IPS DF 6.9 (cell line): ENCODE measurements around the gene DCPS.
"Not testable (repeated sequence)": the region's sequence is repeated elsewhere in the genome, so short reads cannot be mapped to it uniquely, and the experiment has no call there.

Experiments
- DNase-seq: peaks from one replicate; pipeline ENCODE4 v3.0.0-alpha.2; 2013; ENCODE audit warnings: low read depth, low spot score
- H3K27ac ChIP-seq: one replicate; pipeline ENCODE4 v1.5.1; 2013; ENCODE audit warnings: low read length, control low read depth
- H3K27me3 ChIP-seq: 2 replicates; pipeline ENCODE4 v1.6.1; 2013; ENCODE audit warnings: mild to moderate bottlenecking, low read length; ENCODE audit not compliant: control insufficient read depth, insufficient read depth
- H3K36me3 ChIP-seq: 2 replicates; pipeline ENCODE4 v1.6.1; 2013; ENCODE audit warnings: low read length; ENCODE audit not compliant: control insufficient read depth, insufficient read depth
- H3K4me1 ChIP-seq: 2 replicates; pipeline ENCODE4 v1.6.1; 2013; ENCODE audit warnings: low read length; ENCODE audit not compliant: control insufficient read depth, insufficient read depth
- H3K4me3 ChIP-seq: 2 replicates; pipeline ENCODE4 v1.5.1; 2013; ENCODE audit warnings: mild to moderate bottlenecking, low read length
- H3K9me3 ChIP-seq: 2 replicates; pipeline ENCODE4 v1.6.1; 2013; ENCODE audit warnings: low read length, inconsistent platforms; ENCODE audit not compliant: control insufficient read depth, insufficient read depth
- WGBS: extraction: QIAGEN DNeasy Blood & Tissue Kit; methylation state at CpG from one replicate; pipeline ENCODE4 v1.1.7; 2013; ENCODE audit warnings: mixed read lengths, missing lambda C conversion rate; ENCODE audit not compliant: insufficient read length, insufficient coverage; 5-methylcytosine and 5-hydroxymethylcytosine counted together

DCPS gene

DNA sequence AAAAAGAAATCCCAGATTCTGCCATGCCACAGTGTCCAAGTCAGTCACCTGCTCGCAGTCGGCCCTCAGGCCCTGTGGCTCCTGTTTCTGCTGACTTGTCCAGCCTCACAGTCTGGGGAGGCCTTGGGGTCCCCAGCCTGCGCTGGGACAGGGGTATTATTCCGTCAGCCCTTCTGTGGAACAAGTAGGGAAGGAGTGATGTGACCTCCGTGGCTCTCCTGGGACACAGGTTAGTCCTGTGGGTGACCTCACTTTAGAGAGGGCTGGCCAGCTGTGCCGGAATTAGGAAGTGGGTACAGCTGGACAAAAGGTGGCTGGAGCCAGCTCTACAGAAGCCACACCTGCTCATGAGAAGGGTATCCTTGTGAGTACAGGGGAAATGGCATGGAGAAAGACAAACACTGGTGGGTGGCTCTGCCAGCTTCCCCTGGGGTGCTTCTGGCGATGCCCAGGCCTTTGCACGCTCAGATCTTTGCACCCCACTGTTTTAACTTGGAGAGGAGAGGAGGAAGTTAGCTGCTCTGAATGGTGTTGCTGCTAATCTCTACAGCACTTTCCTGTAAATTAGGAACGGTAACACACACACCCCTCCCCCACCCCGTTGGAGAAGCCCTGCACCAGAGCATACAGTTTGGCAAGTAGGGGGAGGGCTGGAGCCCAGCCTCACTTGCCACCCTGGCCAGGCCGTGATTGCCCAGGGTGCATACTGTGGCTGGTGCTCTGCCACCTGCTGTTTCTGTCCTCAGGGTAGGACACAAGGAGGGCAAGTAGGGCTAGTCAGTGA, 64.7 kb downstream of the DCPS start:
- not testable (repeated sequence) for H3K9me3 ChIP-seq, H3K27me3 ChIP-seq, H3K27ac ChIP-seq, H3K36me3 ChIP-seq, H3K4me3 ChIP-seq, DNase-seq
- peaks cover 10% of the 10 kb centered on the region for H3K4me1 ChIP-seq
- WGBS = no CpG with 5 or more reads among the region's 11 CpGs

DNA sequence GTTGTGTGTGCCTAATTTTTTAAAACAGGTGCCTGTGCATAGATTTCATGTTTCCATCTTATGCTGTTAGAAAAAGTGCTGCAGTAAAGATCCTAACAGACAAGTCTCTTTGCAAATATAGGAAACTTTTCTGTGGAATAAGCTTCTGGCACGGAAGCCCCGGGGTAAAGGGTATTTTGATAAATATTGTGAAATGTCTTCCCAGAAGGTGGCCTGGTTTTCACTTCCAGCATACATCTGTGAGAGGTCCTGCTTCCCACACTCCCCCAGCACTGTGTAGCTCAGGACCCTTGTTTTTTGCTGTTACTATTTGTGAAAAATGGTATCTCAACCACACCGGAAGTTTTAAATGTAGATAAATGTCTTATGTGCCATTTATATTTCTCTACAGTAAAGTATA, 66.2 kb downstream of the DCPS start:
- Histone ChIP-seq H3K4me1 (peaks cover 8% of the 10 kb centered on the region), H3K27me3 (no peaks in the 10 kb centered on the region), H3K36me3 (no peaks in the 10 kb centered on the region), H3K4me3 (no peak overlapping the region), H3K27ac (no peak overlapping the region), H3K9me3 (no peaks in the 10 kb centered on the region)
- WGBS = no CpG with 5 or more reads among the region's 3 CpGs
- DNase-seq = no peak

DNA sequence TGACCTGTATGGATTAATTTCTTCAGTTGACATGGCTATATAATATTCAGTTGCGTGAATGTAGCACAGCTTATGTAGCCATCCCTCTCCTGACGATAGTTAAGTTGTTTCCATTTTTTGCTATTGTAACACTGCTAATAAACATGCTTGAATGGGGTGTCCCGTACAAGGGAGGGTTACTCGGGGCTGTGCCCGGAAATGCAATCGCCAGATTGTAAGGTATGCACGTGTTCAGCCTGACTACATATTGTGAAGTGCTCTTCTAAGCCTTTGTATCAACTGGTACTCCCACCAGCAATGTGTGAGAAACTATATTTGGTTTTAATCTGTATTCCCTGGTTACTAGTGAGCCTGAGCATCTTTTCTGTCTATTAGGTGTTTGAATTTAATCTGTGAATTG, 67.7 kb downstream of the DCPS start:
- Histone ChIP-seq H3K4me1 (peaks cover 6% of the 10 kb centered on the region), H3K4me3 (no peak overlapping the region)
- no CpG with 5 or more reads among the region's 7 CpGs for WGBS

DNA sequence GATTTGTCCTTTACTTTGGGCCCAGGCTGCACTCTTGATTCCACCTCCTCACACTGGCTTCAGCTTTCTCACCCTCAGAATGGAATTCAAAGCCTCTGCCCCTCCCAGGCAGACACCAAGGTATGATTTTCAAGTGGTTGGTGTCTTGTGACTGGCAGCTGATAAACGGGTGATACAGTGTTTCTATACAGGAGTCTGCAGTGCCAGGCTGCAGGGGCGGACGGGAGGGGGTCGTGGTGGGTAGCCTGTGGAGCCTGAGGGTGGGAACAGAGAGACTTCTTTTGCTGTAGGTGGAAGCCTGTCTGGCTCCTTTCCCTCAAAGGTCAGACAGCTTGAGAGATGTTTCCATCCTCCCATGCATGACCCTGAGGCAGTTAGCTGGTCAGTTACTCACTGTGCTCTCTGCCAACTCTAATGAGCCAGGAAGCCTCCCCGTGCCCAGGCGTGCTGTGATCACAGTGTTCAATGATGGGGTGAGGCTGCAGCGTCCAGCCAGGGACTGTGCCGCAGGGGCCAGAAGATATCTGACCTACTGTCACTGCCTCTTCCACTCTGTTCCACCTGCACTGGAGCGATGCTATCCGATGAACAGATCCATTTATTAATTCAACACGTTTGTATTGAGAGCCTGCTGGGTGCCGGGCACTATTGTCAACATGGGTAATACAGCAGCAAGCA, 69.7 kb downstream of the DCPS start:
- no CpG with 5 or more reads among the region's 12 CpGs for WGBS
- H3K4me1 ChIP-seq, H3K4me3 ChIP-seq, DNase-seq, H3K9me3 ChIP-seq, H3K36me3 ChIP-seq, H3K27me3 ChIP-seq, H3K27ac ChIP-seq: not testable (repeated sequence)

More for the DNA sequence above, 67.7 kb downstream of the DCPS start:
- no peak overlapping the region for H3K27ac ChIP-seq
- H3K9me3 ChIP-seq = no peaks in the 10 kb centered on the region
- H3K36me3 ChIP-seq = no peaks in the 10 kb centered on the region
- no peaks in the 10 kb centered on the region for H3K27me3 ChIP-seq
- DNase-seq = no peak

DNA sequence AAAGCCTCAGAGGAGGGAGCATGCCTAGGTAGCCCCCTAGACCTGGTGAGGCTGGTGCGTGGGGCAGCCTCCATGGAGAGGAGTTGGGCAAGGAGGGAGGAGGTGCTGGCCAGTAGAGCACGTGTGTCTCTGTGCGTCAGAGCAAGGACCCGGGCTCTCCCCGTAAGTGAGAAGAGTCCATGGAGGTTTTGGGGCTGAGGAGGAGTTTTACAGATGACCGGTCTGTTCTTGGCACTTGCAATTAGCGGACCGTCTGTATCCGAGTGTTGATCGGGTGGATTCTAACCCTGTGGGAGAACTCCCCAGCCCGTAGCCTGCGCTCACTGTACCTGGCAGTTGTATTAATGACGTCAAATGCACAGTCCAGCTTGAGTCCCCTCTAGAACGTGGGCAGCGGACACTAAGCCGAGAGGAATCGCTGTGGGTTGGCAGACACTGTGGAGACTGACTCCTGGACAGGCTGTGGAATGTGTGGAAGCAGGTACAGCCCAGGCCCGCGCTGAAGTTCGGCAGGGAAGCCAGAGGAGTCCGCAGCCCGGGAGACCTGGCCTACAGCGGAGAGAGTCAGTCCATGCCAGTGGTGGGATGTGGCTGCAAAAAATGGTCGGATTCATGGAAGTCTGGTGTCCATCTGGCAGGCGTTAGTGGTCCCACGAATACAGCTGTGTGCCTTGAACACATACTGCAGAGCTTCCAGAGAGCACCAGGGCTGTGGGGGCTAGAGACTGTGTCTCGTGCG, 70.9 kb downstream of the DCPS start:
- H3K4me3 ChIP-seq, H3K9me3 ChIP-seq, DNase-seq, H3K4me1 ChIP-seq, H3K27me3 ChIP-seq, H3K36me3 ChIP-seq, H3K27ac ChIP-seq: not testable (repeated sequence)
- WGBS = no CpG with 5 or more reads among the region's 28 CpGs

DNA sequence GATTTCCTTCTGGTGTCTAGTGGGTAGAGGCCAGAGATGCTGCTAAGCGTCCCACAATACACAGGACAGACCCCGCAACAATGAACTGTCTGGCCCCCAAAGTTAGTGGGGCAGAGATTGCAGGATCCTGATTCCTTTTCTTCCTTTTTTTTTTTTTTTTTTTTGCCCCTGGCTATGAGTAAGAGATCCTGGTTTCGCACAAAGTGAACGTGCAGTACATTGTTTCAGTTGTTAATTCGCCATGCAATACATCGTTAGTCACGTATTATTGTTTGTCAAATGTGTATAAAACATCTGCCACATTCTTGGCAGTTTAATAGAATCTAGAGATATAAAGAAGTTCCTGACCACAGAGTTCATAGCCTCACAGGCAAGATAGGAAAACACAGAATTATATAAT, 71.9 kb downstream of the DCPS start:
- DNase-seq = no peak
- Histone ChIP-seq H3K4me1 (no peaks in the 10 kb centered on the region), H3K9me3 (no peaks in the 10 kb centered on the region), H3K36me3 (no peaks in the 10 kb centered on the region), H3K27ac (no peak overlapping the region), H3K4me3 (no peak overlapping the region), H3K27me3 (no peaks in the 10 kb centered on the region)
- WGBS = no CpG with 5 or more reads among the region's 7 CpGs

DNA sequence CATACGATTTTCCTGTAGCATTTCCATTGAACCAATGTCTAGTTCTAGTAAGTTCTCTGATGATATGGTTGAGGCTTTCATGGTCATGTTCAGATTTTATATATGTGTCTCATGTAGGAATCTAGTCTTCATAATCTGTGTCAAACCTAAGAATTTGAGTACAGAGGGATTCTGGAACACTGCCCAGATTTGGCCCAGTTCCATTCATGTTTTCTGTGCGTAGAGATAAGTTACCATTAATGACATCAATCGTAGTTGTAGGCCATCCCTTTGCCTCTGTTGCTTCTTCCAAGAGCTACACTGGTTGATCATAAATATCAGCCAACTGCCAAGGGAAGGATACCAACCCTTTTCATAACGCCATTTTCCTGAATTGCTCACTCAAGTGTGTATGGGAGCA, 74.9 kb downstream of the DCPS start:
- no peaks in the 10 kb centered on the region for H3K36me3 ChIP-seq
- no peaks in the 10 kb centered on the region for H3K27me3 ChIP-seq
- H3K4me3 ChIP-seq = no peak overlapping the region
- DNase-seq = no peak
- H3K4me1 ChIP-seq = no peaks in the 10 kb centered on the region
- H3K9me3 ChIP-seq = no peaks in the 10 kb centered on the region
- no CpG with 5 or more reads among the region's 4 CpGs for WGBS
- H3K27ac ChIP-seq = no peak overlapping the region

DNA sequence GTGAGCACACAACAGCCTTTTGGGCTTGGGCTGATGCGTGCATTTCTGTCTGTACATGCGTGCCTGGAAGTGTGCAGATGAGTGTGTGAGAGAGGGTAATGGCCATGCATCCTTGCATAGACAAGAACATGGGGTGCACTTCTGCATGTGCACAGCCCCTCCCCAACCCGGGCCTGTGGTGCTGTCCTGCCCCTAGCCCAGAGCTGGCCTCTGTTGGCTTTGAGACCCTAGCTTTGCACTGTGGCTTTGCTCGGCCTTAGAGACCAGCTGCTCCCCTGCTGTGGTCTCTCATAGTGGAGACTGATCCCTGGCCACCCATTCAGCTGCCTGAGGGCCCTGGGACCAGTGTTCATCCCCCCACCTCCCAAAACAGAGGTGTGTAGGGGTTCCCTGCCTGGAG, 77.0 kb downstream of the DCPS start:
- H3K9me3 ChIP-seq = no peaks in the 10 kb centered on the region
- no peaks in the 10 kb centered on the region for H3K4me1 ChIP-seq
- WGBS = no CpG with 5 or more reads among the region's 4 CpGs
- no peaks in the 10 kb centered on the region for H3K27me3 ChIP-seq
- no peak overlapping the region for H3K27ac ChIP-seq
- no peak for DNase-seq
- H3K4me3 ChIP-seq = no peak overlapping the region
- no peaks in the 10 kb centered on the region for H3K36me3 ChIP-seq

DNA sequence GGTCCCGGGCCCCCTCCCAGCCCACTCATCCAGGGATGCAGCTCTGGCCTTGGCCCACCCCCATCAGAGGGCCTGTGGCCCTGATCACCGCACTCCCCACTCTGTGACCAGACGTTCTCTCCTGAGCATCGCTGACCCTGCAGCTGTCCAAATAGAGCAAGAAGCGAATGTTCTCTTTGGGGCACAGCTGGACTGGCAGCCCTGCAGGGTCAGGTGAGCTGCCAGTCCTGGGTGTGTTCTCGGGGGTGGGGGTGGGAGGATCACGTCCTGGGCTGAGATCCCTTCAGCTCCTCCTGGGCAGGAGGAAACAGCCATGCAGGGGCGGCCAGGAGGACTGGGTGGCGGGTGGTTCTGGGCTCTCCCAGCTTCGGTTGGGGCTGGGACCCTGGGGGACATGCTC, 78.1 kb downstream of the DCPS start:
- H3K36me3 ChIP-seq, H3K4me3 ChIP-seq, H3K27ac ChIP-seq, DNase-seq, H3K9me3 ChIP-seq, H3K4me1 ChIP-seq, H3K27me3 ChIP-seq: not testable (repeated sequence)
- WGBS = no CpG with 5 or more reads among the region's 10 CpGs

DNA sequence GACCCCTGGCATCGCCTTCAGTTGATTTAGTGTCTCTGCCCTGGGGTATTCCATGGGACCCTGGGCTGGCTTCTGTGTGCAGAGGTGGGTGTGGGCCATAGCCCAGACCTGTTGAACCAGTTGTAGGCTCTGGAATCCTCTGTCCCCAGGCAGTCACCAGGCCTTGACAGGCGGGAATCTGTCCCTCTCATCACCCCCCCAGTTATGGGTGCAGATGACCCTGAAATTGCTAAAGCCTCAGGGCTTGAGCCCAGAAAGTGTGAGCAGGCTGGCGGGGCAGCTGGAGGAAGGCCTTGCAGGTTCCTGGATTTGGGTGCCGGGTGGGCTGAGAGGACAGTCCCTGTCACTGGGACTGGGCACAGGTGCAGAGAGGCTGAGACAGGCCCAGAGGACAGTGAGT, 78.8 kb downstream of the DCPS start:
- not testable (repeated sequence) for H3K27me3 ChIP-seq, H3K9me3 ChIP-seq, DNase-seq, H3K4me1 ChIP-seq, H3K36me3 ChIP-seq, H3K4me3 ChIP-seq, H3K27ac ChIP-seq
- no CpG with 5 or more reads among the region's 4 CpGs for WGBS
